ENCODE results near the gene MID1IP1.

DNA sequence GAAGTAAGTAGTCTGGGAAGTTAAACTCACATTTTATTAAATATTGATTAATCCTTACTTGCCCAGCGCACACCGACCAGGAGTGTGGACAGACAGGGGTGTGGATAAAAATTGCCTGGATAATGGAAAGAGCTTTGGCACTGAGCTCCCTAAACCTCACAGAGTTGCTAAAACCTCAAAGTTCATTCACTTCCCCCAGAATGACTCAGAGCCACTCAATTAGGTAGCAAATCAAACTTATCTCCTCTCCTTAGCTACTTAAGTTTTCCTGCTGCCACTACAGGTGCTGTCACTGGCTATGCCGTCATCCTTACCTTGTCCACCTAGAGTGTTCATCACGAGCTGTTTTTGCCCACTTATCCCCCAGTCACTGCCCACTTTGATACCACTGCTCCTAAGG is 27.0 kb upstream of the MID1IP1 start:
- TF ChIP-seq, protein P1, sequence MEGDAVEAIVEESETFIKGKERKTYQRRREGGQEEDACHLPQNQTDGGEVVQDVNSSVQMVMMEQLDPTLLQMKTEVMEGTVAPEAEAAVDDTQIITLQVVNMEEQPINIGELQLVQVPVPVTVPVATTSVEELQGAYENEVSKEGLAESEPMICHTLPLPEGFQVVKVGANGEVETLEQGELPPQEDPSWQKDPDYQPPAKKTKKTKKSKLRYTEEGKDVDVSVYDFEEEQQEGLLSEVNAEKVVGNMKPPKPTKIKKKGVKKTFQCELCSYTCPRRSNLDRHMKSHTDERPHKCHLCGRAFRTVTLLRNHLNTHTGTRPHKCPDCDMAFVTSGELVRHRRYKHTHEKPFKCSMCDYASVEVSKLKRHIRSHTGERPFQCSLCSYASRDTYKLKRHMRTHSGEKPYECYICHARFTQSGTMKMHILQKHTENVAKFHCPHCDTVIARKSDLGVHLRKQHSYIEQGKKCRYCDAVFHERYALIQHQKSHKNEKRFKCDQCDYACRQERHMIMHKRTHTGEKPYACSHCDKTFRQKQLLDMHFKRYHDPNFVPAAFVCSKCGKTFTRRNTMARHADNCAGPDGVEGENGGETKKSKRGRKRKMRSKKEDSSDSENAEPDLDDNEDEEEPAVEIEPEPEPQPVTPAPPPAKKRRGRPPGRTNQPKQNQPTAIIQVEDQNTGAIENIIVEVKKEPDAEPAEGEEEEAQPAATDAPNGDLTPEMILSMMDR (optimal IDR thresholded peaks at IDR 0.05 in 1 of 3, IDR thresholded peaks at IDR 0.05 in 1 of 3, conservative IDR thresholded peaks at IDR 0.05 in 1 of 3; ENCODE audit: extremely low read depth in 1 of 3, insufficient read depth in 2 of 3, low read length in 3 of 3), result no peak
- no peak for TF ChIP-seq EZH2 (IDR thresholded peaks at IDR 0.05; ENCODE audit: low read length)

Data from keratinocyte (primary cell).